Measurements from ENCODE around the gene NOTO.

DNA sequence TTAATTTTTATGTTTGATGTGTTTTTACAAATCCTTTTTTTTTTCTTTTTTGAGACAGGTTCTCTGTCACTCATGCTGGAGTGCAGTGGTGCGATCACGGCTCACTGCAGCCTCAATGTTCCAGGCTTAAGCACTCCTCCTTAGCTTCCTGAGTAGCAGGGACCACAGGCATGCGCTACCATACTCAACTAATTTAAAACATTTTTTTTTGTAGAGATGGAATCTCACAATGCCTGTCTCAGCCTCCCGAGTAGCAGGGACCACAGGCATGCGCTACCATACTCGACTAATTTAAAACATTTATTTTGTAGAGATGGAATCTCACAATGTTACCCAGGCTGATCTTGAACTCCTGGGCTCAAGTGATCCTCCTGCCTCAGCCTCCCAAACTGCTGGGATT lies 3.2 kb downstream of the NOTO start:
- TF ChIP-seq, protein P1, sequence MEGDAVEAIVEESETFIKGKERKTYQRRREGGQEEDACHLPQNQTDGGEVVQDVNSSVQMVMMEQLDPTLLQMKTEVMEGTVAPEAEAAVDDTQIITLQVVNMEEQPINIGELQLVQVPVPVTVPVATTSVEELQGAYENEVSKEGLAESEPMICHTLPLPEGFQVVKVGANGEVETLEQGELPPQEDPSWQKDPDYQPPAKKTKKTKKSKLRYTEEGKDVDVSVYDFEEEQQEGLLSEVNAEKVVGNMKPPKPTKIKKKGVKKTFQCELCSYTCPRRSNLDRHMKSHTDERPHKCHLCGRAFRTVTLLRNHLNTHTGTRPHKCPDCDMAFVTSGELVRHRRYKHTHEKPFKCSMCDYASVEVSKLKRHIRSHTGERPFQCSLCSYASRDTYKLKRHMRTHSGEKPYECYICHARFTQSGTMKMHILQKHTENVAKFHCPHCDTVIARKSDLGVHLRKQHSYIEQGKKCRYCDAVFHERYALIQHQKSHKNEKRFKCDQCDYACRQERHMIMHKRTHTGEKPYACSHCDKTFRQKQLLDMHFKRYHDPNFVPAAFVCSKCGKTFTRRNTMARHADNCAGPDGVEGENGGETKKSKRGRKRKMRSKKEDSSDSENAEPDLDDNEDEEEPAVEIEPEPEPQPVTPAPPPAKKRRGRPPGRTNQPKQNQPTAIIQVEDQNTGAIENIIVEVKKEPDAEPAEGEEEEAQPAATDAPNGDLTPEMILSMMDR (IDR thresholded peaks at IDR 0.05; ENCODE audit: low read depth, low read length): no peak
- no peak for TF ChIP-seq EZH2phosphoT487 (IDR thresholded peaks at IDR 0.05; ENCODE audit: low read depth)

Data from OCI-LY3 (cell line).